ENCODE results near the gene BCL11B. TPM values are rescaled to one million over a fixed set of nuclear protein-coding genes. Genes with fewer than 3 reads are reported as not detected.

BCL11B gene
- total and polyA plus RNA-seq, 2 of the 8 experiments (the other 6 are each of a cell fraction or from before 2014, with no cell fraction given), result 0.63 to 5.9 TPM

DNA sequence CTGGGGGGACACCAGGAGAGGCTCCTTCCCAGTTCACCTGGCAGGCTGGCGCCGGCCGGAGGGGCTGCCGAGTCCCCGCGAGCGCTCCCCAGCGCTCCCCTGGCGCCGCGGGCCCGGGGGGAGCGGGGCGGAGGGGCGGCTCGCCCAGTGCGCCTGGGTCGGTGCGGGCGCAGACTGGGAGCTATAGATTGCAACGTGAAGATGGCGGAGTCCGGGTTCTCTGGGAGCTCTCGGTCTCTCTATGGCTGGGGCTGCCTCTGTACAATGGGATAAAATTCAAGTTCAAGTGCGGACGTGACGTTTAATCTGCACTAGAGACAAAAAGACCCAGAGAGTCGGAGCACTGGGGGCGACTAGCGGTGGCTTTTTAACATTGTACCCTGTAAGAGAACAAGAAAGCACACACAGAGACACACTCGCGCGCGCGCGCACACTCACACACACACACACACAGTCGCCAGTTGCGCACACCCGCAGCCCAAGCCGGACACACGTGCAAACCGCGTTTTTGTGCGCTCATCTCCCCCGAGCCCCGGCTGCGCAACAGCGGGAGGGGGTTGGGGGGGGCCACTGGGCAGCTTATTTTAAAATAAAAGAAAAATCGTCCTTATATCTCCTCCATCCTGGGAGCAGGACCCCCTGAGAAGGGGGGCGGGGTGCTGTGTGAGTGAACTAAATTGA, at the start of gene BCL11B (continued):
- TF ChIP-seq, protein P1, sequence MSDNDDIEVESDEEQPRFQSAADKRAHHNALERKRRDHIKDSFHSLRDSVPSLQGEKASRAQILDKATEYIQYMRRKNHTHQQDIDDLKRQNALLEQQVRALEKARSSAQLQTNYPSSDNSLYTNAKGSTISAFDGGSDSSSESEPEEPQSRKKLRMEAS (IDR thresholded peaks at IDR 0.05), result peak; percentile 80
- TF ChIP-seq CREB1 (IDR thresholded peaks at IDR 0.05) (peak; percentile 54; the same call in 1 of the 2 replicates), HDAC2 (IDR thresholded peaks at IDR 0.05; ENCODE audit: borderline replicate concordance in 1 of 2, low read depth in 2 of 2, low read length in 2 of 2) (peak in 1 of 2 experiments; percentile 45; a peak in 1 of 4 replicates), E2F6 (IDR thresholded peaks at IDR 0.05) (peak; percentile 25; the same call in 1 of the 2 replicates), CEBPB (IDR thresholded peaks at IDR 0.05; ENCODE audit: low read depth, low read length) (no peak), TAF1 (IDR thresholded peaks at IDR 0.05; ENCODE audit: low read depth, low read length) (no peak; the same call in 1 of the 2 replicates)
- TF ChIP-seq, protein P2, sequence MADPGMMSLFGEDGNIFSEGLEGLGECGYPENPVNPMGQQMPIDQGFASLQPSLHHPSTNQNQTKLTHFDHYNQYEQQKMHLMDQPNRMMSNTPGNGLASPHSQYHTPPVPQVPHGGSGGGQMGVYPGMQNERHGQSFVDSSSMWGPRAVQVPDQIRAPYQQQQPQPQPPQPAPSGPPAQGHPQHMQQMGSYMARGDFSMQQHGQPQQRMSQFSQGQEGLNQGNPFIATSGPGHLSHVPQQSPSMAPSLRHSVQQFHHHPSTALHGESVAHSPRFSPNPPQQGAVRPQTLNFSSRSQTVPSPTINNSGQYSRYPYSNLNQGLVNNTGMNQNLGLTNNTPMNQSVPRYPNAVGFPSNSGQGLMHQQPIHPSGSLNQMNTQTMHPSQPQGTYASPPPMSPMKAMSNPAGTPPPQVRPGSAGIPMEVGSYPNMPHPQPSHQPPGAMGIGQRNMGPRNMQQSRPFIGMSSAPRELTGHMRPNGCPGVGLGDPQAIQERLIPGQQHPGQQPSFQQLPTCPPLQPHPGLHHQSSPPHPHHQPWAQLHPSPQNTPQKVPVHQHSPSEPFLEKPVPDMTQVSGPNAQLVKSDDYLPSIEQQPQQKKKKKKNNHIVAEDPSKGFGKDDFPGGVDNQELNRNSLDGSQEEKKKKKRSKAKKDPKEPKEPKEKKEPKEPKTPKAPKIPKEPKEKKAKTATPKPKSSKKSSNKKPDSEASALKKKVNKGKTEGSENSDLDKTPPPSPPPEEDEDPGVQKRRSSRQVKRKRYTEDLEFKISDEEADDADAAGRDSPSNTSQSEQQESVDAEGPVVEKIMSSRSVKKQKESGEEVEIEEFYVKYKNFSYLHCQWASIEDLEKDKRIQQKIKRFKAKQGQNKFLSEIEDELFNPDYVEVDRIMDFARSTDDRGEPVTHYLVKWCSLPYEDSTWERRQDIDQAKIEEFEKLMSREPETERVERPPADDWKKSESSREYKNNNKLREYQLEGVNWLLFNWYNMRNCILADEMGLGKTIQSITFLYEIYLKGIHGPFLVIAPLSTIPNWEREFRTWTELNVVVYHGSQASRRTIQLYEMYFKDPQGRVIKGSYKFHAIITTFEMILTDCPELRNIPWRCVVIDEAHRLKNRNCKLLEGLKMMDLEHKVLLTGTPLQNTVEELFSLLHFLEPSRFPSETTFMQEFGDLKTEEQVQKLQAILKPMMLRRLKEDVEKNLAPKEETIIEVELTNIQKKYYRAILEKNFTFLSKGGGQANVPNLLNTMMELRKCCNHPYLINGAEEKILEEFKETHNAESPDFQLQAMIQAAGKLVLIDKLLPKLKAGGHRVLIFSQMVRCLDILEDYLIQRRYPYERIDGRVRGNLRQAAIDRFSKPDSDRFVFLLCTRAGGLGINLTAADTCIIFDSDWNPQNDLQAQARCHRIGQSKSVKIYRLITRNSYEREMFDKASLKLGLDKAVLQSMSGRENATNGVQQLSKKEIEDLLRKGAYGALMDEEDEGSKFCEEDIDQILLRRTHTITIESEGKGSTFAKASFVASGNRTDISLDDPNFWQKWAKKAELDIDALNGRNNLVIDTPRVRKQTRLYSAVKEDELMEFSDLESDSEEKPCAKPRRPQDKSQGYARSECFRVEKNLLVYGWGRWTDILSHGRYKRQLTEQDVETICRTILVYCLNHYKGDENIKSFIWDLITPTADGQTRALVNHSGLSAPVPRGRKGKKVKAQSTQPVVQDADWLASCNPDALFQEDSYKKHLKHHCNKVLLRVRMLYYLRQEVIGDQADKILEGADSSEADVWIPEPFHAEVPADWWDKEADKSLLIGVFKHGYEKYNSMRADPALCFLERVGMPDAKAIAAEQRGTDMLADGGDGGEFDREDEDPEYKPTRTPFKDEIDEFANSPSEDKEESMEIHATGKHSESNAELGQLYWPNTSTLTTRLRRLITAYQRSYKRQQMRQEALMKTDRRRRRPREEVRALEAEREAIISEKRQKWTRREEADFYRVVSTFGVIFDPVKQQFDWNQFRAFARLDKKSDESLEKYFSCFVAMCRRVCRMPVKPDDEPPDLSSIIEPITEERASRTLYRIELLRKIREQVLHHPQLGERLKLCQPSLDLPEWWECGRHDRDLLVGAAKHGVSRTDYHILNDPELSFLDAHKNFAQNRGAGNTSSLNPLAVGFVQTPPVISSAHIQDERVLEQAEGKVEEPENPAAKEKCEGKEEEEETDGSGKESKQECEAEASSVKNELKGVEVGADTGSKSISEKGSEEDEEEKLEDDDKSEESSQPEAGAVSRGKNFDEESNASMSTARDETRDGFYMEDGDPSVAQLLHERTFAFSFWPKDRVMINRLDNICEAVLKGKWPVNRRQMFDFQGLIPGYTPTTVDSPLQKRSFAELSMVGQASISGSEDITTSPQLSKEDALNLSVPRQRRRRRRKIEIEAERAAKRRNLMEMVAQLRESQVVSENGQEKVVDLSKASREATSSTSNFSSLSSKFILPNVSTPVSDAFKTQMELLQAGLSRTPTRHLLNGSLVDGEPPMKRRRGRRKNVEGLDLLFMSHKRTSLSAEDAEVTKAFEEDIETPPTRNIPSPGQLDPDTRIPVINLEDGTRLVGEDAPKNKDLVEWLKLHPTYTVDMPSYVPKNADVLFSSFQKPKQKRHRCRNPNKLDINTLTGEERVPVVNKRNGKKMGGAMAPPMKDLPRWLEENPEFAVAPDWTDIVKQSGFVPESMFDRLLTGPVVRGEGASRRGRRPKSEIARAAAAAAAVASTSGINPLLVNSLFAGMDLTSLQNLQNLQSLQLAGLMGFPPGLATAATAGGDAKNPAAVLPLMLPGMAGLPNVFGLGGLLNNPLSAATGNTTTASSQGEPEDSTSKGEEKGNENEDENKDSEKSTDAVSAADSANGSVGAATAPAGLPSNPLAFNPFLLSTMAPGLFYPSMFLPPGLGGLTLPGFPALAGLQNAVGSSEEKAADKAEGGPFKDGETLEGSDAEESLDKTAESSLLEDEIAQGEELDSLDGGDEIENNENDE (IDR thresholded peaks at IDR 0.05; ENCODE audit: insufficient replicate concordance, low read length), result no peak

All from H1 (cell line).